ENCODE data around the gene GRIK2.

DNA sequence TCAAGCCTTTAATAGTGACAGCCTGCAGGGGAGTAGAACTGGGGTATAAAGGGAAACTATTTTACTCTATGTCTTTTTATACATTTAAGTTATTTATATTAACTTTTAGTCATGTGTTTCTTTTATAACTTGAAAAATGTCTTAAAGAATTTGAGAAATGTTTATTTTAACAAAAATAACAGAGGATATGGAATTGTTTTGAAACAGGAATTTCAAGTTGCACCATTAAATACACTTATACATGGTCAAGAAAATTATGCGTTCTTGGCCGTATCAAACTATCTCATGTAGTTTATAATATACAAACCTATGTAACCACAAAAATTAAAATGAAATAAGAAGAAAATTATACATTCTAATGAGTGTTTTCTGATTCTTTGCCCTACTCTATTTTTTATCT, 282.7 kb downstream of the GRIK2 start:
- TF ChIP-seq, protein P1, sequence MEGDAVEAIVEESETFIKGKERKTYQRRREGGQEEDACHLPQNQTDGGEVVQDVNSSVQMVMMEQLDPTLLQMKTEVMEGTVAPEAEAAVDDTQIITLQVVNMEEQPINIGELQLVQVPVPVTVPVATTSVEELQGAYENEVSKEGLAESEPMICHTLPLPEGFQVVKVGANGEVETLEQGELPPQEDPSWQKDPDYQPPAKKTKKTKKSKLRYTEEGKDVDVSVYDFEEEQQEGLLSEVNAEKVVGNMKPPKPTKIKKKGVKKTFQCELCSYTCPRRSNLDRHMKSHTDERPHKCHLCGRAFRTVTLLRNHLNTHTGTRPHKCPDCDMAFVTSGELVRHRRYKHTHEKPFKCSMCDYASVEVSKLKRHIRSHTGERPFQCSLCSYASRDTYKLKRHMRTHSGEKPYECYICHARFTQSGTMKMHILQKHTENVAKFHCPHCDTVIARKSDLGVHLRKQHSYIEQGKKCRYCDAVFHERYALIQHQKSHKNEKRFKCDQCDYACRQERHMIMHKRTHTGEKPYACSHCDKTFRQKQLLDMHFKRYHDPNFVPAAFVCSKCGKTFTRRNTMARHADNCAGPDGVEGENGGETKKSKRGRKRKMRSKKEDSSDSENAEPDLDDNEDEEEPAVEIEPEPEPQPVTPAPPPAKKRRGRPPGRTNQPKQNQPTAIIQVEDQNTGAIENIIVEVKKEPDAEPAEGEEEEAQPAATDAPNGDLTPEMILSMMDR (IDR thresholded peaks at IDR 0.05), result no peak
- TF ChIP-seq POLR2A (IDR thresholded peaks at IDR 0.05), result no peak

Data from tibial nerve (tissue), 3 donors.